ENCODE results near the gene CC2D2B.

Gene CC2D2B, protein sequence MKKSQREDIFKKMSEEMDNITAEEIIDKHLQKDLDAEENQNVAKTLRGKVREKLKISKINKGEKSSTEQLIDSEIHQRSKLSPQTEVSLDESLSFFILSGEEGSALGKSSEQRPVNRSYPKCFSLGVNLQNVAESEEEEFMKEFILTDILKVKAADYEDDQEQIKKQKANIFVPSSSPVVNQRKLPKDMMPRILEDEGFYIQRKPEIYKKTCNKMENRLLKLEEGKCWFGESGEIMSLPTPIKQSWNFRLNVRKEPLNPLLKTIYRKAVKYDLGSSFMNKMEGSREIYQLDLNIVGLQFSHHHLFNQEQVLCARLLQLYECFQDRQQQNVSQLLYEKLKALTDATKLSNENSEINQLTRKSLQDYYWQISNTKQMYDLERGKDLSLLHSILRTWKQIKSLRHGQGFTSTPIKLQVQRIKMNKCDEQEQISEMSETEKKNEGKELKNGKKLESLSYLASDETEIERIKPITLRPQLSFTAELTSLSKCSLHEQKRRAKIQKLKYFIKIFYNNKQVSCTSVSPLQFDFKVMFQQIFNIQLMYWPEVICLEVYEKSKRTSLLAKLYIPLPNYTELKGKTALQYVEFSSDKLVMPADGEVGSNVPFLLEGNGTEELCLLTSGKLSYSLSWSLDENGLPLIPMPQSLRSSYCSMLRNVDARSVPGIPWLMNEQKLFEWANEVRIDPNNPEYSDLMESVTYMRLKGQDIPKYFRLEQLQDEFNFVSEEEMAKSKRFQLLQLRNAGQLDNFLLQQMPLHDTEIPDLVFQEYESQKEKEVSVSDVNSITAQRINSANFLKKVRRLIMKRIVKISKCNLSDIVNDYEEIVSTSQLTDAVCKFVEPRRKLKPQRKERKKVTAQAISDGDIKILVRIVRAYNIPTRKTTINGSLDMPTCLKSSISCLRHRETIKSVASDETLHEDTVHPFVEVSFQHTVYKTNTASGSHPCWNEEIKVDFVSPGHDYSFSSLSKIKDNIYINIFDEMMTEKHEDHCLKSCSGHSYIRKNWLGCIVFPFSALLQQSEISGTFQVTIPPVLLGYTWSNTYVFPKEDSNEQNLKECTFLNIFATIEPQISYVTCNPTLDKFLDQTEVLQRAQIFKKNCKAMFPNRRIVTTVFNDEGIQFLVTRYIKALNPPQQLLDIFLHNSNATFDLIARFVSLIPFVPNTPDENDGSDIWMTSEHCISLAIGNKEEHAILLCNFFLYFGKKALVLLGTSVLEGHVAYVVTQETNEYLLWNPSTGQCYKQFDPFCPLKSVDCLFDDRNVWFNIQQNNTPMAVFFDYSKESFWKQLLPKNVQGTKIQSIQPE (N-terminal part only)

GRCh38 chr10:95907456-95908253 is at the start of gene CC2D2B:
Gene CC2D2B, plus strand, starts transcription at chr10:95907975. Its CDS starts 3,349 bp downstream, at chr10:95911324.
- peak; percentile 49 for DNase-seq (ENCODE audit: extremely low read depth, low read depth)

DNA sequence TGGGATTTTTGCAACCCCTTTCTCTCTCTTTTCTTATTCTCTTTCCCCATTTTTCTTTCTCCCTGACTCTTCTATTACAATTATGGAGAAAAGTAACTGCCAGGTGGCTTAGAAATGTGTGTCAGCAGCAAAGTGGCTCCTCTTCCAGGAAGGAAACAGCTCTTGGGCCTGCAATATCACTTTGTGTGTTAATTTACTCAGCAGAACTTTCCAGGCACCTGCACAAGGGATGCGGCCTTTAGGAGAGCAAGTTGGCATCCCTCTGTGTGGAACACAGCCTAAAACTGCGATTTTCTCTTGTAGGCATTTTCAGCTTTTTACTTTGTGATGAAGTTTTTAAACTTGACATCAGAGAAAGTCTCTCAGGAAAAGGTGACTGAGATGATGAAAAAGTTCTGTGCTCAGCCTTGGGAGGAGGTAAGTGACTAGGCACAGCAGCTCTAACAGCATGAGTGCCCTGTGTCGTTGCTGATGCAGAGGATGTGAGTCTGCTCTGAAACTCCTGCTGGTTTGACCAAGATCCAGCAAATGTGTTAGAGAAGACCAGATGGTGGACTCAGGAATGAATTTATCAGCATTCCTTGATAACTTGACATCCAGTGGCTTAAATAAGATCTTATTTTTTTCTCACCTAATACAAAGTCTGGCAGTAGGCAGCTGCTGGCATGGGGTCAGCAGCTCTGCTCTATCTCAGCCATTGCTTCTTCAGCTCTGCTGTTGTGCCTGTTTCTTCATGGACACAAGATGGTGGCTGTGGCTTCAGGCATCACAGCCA is 47.4 kb upstream of the CC2D2B start:
- no peak for DNase-seq (ENCODE audit: extremely low read depth, low read depth)
- TF ChIP-seq CTCF (IDR thresholded peaks at IDR 0.05; ENCODE audit: low read depth, low read length) = no peak

More at GRCh38 chr10:95907456-95908253, at the start of gene CC2D2B:
- no peak for TF ChIP-seq CTCF (IDR thresholded peaks at IDR 0.05; ENCODE audit: low read depth, low read length)

- DNase-seq (ENCODE audit: extremely low read depth, low read depth) = no peak
- no peak for TF ChIP-seq CTCF (IDR thresholded peaks at IDR 0.05; ENCODE audit: low read depth, low read length)
Measured at GRCh38 chr10:95861386-95861785, 46.4 kb upstream of the CC2D2B start.

DNA sequence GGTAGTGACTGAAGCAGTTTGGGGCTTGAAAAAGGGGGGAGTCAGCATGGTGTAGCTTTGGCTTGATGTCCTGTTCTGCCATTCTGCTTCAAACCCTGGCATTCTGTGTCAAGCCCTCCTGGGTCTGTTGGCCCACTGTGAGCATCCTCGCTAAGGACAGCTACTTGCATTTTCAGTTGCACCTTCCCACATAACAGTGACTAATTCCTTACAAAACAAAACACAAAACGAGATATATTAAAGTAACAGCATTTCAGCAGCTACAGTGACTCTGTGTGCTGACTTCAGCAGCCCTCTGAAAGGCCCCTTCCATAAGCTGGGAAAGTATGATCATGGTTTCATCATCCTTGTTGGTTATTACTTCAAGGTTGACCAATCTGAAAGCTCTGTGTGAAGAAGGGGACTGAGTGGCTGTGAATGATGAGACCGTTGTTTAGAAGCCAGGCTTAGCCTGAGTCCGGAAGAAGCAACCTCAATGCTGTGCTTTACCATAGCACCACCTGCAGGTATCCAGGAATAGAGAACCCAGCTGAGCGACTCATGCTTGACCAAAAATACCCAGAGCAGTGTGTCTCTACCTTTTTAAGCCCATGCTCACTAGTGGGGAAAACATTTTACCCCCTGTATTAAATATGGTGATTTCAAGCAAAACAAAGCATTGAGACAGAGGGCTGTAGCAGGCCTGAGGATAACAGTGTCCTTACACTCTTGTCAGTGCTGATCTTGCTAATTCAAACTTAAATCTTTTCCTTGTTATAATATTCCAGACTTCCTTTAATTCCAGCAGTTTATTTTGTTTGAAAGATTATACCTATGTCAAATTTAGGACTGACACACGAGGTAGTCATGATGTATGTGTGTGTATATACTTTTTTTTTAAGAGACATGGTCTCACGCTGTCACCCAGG is 42.6 kb upstream of the CC2D2B start:
- peak; percentile 63 for DNase-seq (ENCODE audit: extremely low read depth, low read depth)
- peak; percentile 88 for TF ChIP-seq CTCF (IDR thresholded peaks at IDR 0.05; ENCODE audit: low read depth, low read length)

- no peak for TF ChIP-seq CTCF (IDR thresholded peaks at IDR 0.05; ENCODE audit: low read depth, low read length)
- no peak for DNase-seq (ENCODE audit: extremely low read depth, low read depth)
Measured at GRCh38 chr10:95865814-95866466, 41.8 kb upstream of the CC2D2B start.

Measured in AG09319 (cell line).